PC-3 (cell line): ENCODE results near the gene C1orf198. TPM values are rescaled to one million over a fixed set of nuclear protein-coding genes. Genes with fewer than 3 reads are reported as not detected.

Experiments used
- ATAC-seq: fragments of 200-7000 bp; cut with Tn5 transposase; 2 replicates; pipeline ENCODE4 v1.9.1; 2020; ENCODE audit warnings: mild to moderate bottlenecking, moderate library complexity
- BruUV-seq: library from RNA; stranded (reverse); fragments of 400-500 nt; replicated peaks from 2 replicates; lab custom pipeline; 2021; lab: Mats Ljungman, UMichigan
- CTCF ChIA-PET: fragments of 300-600 bp; sonication (Branson Sonifier 250); formaldehyde crosslinking; loops from one replicate; lab custom pipeline; 2022; ENCODE audit warnings: antibody characterized with exemption; lab: Charles Lee
- POLR2A ChIA-PET: fragments of 300-600 bp; sonication (Branson Sonifier 250); formaldehyde crosslinking; loops from one replicate; lab custom pipeline; 2022; ENCODE audit warnings: antibody characterized with exemption; ENCODE audit not compliant: unreplicated experiment; lab: Charles Lee
- DNase-seq: peaks from one replicate; pipeline ENCODE4 v3.0.0-alpha.2; 2015
- H2AFZ ChIP-seq: fragments of 300-600 bp; sonication (generic); 2 replicates; pipeline ENCODE4 v1.6.0; 2016; ENCODE audit warnings: antibody characterized with exemption, low read length
- H3F3A ChIP-seq: fragments of 300-600 bp; sonication (generic); one replicate; pipeline ENCODE4 v1.6.0; 2017; ENCODE audit warnings: antibody characterized with exemption, low read length, control low read depth, mild to moderate bottlenecking; ENCODE audit not compliant: unreplicated experiment
- H3K27ac ChIP-seq: fragments of 300-600 bp; sonication (generic); 2 replicates; pipeline ENCODE4 v1.5.1; 2016; ENCODE audit warnings: mild to moderate bottlenecking, low read length
- H3K27me3 ChIP-seq: fragments of 300-600 bp; sonication (generic); 2 replicates; pipeline ENCODE4 v1.6.1; 2016; ENCODE audit warnings: low read length, mixed read lengths
- H3K36me3 ChIP-seq: fragments of 300-600 bp; sonication (generic); 2 replicates; pipeline ENCODE4 v1.6.1; 2016; ENCODE audit warnings: low read depth, mixed run types, low read length, mixed read lengths
- H3K4me1 ChIP-seq: fragments of 300-600 bp; sonication (generic); 2 replicates; pipeline ENCODE4 v1.5.1; 2016; ENCODE audit warnings: low read length; ENCODE audit not compliant: insufficient read depth
- H3K4me2 ChIP-seq: fragments of 300-600 bp; sonication (generic); 2 replicates; pipeline ENCODE4 v1.6.0; 2016; ENCODE audit warnings: low read length
- H3K4me3 ChIP-seq: fragments of 300-600 bp; sonication (generic); 2 replicates; pipeline ENCODE4 v1.5.1; 2016; ENCODE audit warnings: mild to moderate bottlenecking, low read length, mixed read lengths
- H3K79me2 ChIP-seq: fragments of 300-600 bp; sonication (generic); 2 replicates; pipeline ENCODE4 v1.6.1; 2017; ENCODE audit warnings: low read length, mixed read lengths
- H3K9ac ChIP-seq: fragments of 300-600 bp; sonication (generic); 2 replicates; pipeline ENCODE4 v1.6.0; 2016; ENCODE audit warnings: mild to moderate bottlenecking, low read length
- H3K9me2 ChIP-seq: fragments of 300-600 bp; sonication (generic); replicated peaks from 2 replicates; pipeline ENCODE4 v1.6.1; 2016; ENCODE audit warnings: mixed run types, low read length, mixed read lengths
- H3K9me3 ChIP-seq: fragments of 300-600 bp; sonication (generic); 2 replicates; pipeline ENCODE4 v1.6.1; 2016; ENCODE audit warnings: low read length, mixed read lengths
- H4K20me1 ChIP-seq: fragments of 300-600 bp; sonication (generic); 2 replicates; pipeline ENCODE4 v1.6.1; 2016; ENCODE audit warnings: low read length, mixed read lengths
- EZH2 ChIP-seq: fragments of 300-600 bp; sonication (generic); IDR thresholded peaks from one replicate; pipeline ENCODE4 v1.6.1; 2017; ENCODE audit warnings: antibody characterized with exemption, mild to moderate bottlenecking, low read length; ENCODE audit not compliant: unreplicated experiment
- EZH2phosphoT487 ChIP-seq: fragments of 300-600 bp; sonication (generic); IDR thresholded peaks from 2 replicates; pipeline ENCODE4 v1.6.1; 2018; ENCODE audit warnings: mild to moderate bottlenecking, antibody characterized with exemption, low read length, borderline replicate concordance
- intact Hi-C: fragments of 100-400 bp; cut with micrococcal nuclease; formaldehyde crosslinking; loops from 2 replicates; pipeline ENCODE4 v1.9.0; 2023
- total RNA-seq: library from RNA; depleted of rRNA; stranded (reverse); fragments of >200 nt; gene quantifications from 2 replicates; pipeline ENCODE4 v1.2.3, GENCODE V29; 2014
- TF ChIP-seq, protein P1 (sequence below): fragments of 300-600 bp; sonication (generic); conservative IDR thresholded peaks from 2 replicates; pipeline ENCODE4 v1.5.1; 2017; ENCODE audit warnings: antibody characterized with exemption, low read depth, mild to moderate bottlenecking, low read length

C1orf198 gene
- total RNA-seq, 1 experiment from 2014 or later: 24.8 TPM

DNA sequence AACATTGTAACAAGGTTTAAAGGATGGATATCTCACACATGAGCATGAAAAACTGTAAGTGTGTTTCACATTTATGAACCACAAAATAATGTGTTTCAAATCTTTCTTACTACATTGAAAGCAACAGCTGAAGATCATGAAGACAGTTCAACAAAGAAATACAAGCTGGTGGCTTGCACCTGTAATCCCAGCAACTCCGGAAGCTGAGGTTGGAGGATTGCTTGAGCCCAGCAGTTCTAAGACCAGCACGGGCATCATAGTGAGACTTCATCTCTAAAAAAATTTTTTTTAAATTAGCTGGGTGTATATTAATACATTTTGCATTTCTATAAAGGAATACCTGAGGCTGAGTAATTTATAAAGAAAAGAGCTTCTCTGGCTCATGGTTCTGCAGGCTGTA is 27.1 kb upstream of the C1orf198 start:
- no peak overlapping the region for H2AFZ ChIP-seq
- no peaks in the 10 kb centered on the region for H3K36me3 ChIP-seq
- POLR2A ChIA-PET: no interaction called here
- no peak overlapping the region for H3K9ac ChIP-seq
- no peak overlapping the region for H3K27ac ChIP-seq
- intact Hi-C loops: no loop called here
- no peak for TF ChIP-seq EZH2phosphoT487
- TF ChIP-seq, protein P1, sequence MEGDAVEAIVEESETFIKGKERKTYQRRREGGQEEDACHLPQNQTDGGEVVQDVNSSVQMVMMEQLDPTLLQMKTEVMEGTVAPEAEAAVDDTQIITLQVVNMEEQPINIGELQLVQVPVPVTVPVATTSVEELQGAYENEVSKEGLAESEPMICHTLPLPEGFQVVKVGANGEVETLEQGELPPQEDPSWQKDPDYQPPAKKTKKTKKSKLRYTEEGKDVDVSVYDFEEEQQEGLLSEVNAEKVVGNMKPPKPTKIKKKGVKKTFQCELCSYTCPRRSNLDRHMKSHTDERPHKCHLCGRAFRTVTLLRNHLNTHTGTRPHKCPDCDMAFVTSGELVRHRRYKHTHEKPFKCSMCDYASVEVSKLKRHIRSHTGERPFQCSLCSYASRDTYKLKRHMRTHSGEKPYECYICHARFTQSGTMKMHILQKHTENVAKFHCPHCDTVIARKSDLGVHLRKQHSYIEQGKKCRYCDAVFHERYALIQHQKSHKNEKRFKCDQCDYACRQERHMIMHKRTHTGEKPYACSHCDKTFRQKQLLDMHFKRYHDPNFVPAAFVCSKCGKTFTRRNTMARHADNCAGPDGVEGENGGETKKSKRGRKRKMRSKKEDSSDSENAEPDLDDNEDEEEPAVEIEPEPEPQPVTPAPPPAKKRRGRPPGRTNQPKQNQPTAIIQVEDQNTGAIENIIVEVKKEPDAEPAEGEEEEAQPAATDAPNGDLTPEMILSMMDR: no peak
- no peak for TF ChIP-seq EZH2
- H3K4me3 ChIP-seq: no peak overlapping the region
- no peaks in the 10 kb centered on the region for H4K20me1 ChIP-seq
- H3F3A ChIP-seq: no peaks in the 10 kb centered on the region
- H3K4me1 ChIP-seq: no peaks in the 10 kb centered on the region
- peaks cover 20% of the 10 kb centered on the region for H3K27me3 ChIP-seq
- H3K9me2 ChIP-seq: no peaks in the 10 kb centered on the region
- no peaks in the 10 kb centered on the region for H3K79me2 ChIP-seq
- no peak for DNase-seq
- H3K9me3 ChIP-seq: no peaks in the 10 kb centered on the region
- BruUV-seq: no TSS peak
- CTCF ChIA-PET: no interaction called here
- H3K4me2 ChIP-seq: no peak overlapping the region
- ATAC-seq: no peak

GRCh38 chr1:230894664-230895063 is 26.3 kb upstream of the C1orf198 start:
- POLR2A ChIA-PET: no interaction called here
- Histone ChIP-seq H3K4me1 (no peaks in the 10 kb centered on the region), H3K36me3 (no peaks in the 10 kb centered on the region), H3F3A (no peaks in the 10 kb centered on the region), H3K9me3 (no peaks in the 10 kb centered on the region), H3K4me2 (no peak overlapping the region), H2AFZ (no peak overlapping the region), H3K27ac (no peak overlapping the region), H3K4me3 (no peak overlapping the region), H3K9ac (no peak overlapping the region), H3K79me2 (no peaks in the 10 kb centered on the region), H3K27me3 (peaks cover 20% of the 10 kb centered on the region), H4K20me1 (no peaks in the 10 kb centered on the region), H3K9me2 (no peaks in the 10 kb centered on the region)
- DNase-seq (no peak), ATAC-seq (no peak)
- CTCF ChIA-PET: no interaction called here
- no TSS peak for BruUV-seq
- intact Hi-C loops: no loop called here
- TF ChIP-seq, protein P1: no peak
- TF ChIP-seq EZH2phosphoT487 (no peak), EZH2 (no peak)

DNA sequence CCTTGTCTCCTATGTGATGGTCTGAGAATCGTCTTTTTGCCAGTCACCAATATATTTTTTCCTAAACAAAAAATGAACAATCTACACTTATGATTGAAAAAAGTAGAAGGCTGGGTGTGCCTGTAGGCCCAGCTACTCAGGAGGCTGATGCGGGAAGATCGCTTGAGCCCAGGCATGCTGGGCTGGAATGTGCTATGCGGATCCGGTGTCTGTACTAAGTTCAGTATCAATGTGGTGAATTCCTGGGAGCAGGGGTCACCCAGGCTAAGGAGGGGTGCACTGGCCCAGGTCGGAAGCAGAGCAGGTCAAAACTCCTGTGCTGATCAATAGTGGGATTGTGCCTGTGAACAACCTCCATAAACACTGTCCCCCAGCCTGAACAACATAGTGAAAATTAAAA is 25.7 kb upstream of the C1orf198 start:
- no peak overlapping the region for H3K4me2 ChIP-seq
- intact Hi-C loops: no loop called here
- no peak overlapping the region for H2AFZ ChIP-seq
- ChIA-PET POLR2A (no interaction called here), CTCF (no interaction called here)
- ATAC-seq: no peak
- H3F3A ChIP-seq: no peaks in the 10 kb centered on the region
- H3K36me3 ChIP-seq: no peaks in the 10 kb centered on the region
- no peaks in the 10 kb centered on the region for H4K20me1 ChIP-seq
- H3K79me2 ChIP-seq: no peaks in the 10 kb centered on the region
- no peak overlapping the region for H3K27ac ChIP-seq
- H3K4me1 ChIP-seq: no peaks in the 10 kb centered on the region
- H3K27me3 ChIP-seq: peaks cover 20% of the 10 kb centered on the region
- no peaks in the 10 kb centered on the region for H3K9me2 ChIP-seq
- H3K9me3 ChIP-seq: no peaks in the 10 kb centered on the region
- TF ChIP-seq, protein P1: no peak
- TF ChIP-seq EZH2 (no peak), EZH2phosphoT487 (no peak)
- DNase-seq: no peak
- no peak overlapping the region for H3K4me3 ChIP-seq
- no peak overlapping the region for H3K9ac ChIP-seq
- no TSS peak for BruUV-seq
